ENCODE measurements around the gene ABL1.

GRCh38 chr9:130858739-130859705, 24.0 kb downstream of the ABL1 start:
- TF ChIP-seq CTCF (IDR thresholded peaks at IDR 0.05; ENCODE audit: insufficient read depth, low read depth, low read length) = no peak
- TF ChIP-seq EZH2 (IDR thresholded peaks at IDR 0.05; ENCODE audit: insufficient read depth, low read length) = no peak

Measured in astrocyte (in vitro differentiated cells and primary cell).